Activated B cell treated with CpG ODN at 0.5 μM for 24 hours (primary cell): ENCODE data around the gene FMO3. TPM values are rescaled to one million over a fixed set of nuclear protein-coding genes. Genes with fewer than 3 reads are reported as not detected.

Experiments used
- ATAC-seq: fragments of 200-7000 bp; cut with Tn5 transposase; one replicate; pipeline ENCODE4 v1.10.0; 2021; ENCODE audit warnings: low read depth, mild to moderate bottlenecking, moderate library complexity
- CTCF ChIA-PET: fragments of 350-600 bp; sonication (Branson Sonifier 250); formaldehyde crosslinking; loops from one replicate; lab custom pipeline; 2021; ENCODE audit warnings: antibody characterized with exemption; lab: Charles Lee
- POLR2A ChIA-PET: fragments of 350-600 bp; sonication (Branson Sonifier 250); formaldehyde crosslinking; loops from one replicate; lab custom pipeline; 2021; ENCODE audit warnings: antibody characterized with exemption; lab: Charles Lee
- DNase-seq: peaks from one replicate; pipeline ENCODE4 v3.0.0; 2022
- H3K27ac Mint-ChIP-seq: one replicate; pipeline ENCODE4 v1.8.0; 2020; ENCODE audit warnings: mixed read lengths
- H3K27me3 Mint-ChIP-seq: one replicate; pipeline ENCODE4 v1.8.0; 2021; ENCODE audit warnings: mixed read lengths
- H3K36me3 Mint-ChIP-seq: one replicate; pipeline ENCODE4 v1.8.0; 2021; ENCODE audit warnings: low read depth, mixed read lengths
- H3K4me1 Mint-ChIP-seq: one replicate; pipeline ENCODE4 v1.8.0; 2021; ENCODE audit warnings: mixed read lengths
- H3K4me3 Mint-ChIP-seq: one replicate; pipeline ENCODE4 v1.8.0; 2020; ENCODE audit warnings: mild to moderate bottlenecking, mixed read lengths
- H3K9me3 Mint-ChIP-seq: one replicate; pipeline ENCODE4 v1.8.0; 2020; ENCODE audit warnings: mixed read lengths
- CTCF ChIP-seq: fragments of 200-600 bp; IDR thresholded peaks from one replicate; pipeline ENCODE4 v1.8.0; 2022; ENCODE audit warnings: antibody characterized with exemption, mild to moderate bottlenecking
- intact Hi-C: fragments of 100-400 bp; cut with micrococcal nuclease; formaldehyde crosslinking; loops from one replicate; pipeline ENCODE4 v1.15.1; 2024
- total RNA-seq: library from RNA; stranded (reverse); gene quantifications from 2 replicates; pipeline ENCODE4 v1.2.3, GENCODE V29; 2022

The FMO3 gene
- total RNA-seq, 1 donor from 2014 or later = not detected

- Mint-ChIP-seq H3K27ac (no peak overlapping the region), H3K36me3 (no peaks in the 10 kb centered on the region), H3K4me3 (no peak overlapping the region), H3K9me3 (no peaks in the 10 kb centered on the region), H3K27me3 (peaks cover 1% of the 10 kb centered on the region), H3K4me1 (no peaks in the 10 kb centered on the region)
- CTCF ChIA-PET = no interaction called here
- intact Hi-C loops = no loop called here
- no peak for TF ChIP-seq CTCF
- DNase-seq (no peak), ATAC-seq (no peak)
- POLR2A ChIA-PET = no interaction called here
These were observed 22.7 kb downstream of the FMO3 start for GRCh38 chr1:171113382-171113781.

DNA sequence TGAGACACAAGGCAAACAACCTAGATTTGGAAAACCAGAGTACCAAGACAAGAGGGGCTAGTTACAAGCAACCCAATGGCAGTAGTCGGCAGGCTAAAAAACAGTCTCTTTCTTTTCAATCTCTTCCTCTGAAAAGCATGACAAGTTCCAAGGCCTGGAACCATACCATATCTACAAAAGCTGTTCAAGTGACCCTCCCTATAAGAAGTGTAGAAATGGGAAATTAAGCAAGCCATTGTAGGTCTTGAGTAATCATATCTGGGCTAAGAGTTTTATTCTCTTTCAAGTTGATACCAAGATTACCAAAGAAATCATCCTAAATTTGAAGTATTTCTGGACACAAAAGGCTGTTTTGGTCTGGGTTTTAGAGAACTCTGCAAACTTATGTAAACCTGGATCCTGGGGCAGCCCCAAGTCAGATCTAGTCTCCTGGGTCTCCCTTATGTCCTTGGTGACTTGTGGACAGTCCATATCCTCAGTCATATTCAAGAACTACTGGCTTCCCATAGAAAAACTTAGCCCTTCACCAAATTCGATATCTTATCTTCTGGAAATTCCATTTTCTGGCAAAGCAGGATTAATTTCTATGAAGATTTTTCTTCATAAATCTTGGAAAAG is 24.7 kb downstream of the FMO3 start:
- intact Hi-C loops = no loop called here
- no peaks in the 10 kb centered on the region for H3K4me1 Mint-ChIP-seq

DNA sequence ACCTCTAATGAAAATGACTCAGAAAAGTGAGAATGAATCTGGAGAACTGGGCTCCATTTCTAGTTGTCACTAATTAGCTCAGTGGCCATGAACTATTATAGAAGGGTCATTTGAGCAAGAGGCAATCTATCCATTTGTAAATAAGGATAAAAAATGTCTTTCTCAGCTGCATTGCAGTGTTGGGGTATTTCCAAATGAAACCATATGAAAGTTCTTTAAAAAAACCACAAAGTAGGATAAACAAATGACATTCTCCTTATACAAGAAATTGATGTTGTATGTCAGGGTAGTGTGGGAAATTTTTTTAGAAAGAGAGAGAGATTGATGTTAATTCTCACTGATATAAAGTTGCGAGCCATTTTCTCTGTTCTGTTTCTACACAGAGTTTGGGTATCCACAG is 26.0 kb downstream of the FMO3 start:
- Mint-ChIP-seq H3K9me3 (no peaks in the 10 kb centered on the region), H3K4me3 (no peak overlapping the region), H3K36me3 (no peaks in the 10 kb centered on the region), H3K27ac (no peak overlapping the region), H3K27me3 (peaks cover 2% of the 10 kb centered on the region), H3K4me1 (no peaks in the 10 kb centered on the region)
- ATAC-seq (no peak), DNase-seq (no peak)
- ChIA-PET CTCF (no interaction called here), POLR2A (no interaction called here)
- TF ChIP-seq CTCF = no peak
- intact Hi-C loops = no loop called here

More for the DNA sequence above, 24.7 kb downstream of the FMO3 start:
- H3K9me3 Mint-ChIP-seq = no peaks in the 10 kb centered on the region
- no peak overlapping the region for H3K27ac Mint-ChIP-seq
- ATAC-seq = no peak
- ChIA-PET POLR2A (no interaction called here), CTCF (no interaction called here)
- H3K36me3 Mint-ChIP-seq = no peaks in the 10 kb centered on the region
- TF ChIP-seq CTCF = no peak
- H3K4me3 Mint-ChIP-seq = no peak overlapping the region
- no peak for DNase-seq
- H3K27me3 Mint-ChIP-seq = peaks cover 3% of the 10 kb centered on the region

- Mint-ChIP-seq H3K27ac (no peak overlapping the region), H3K9me3 (no peaks in the 10 kb centered on the region), H3K27me3 (peaks cover 2% of the 10 kb centered on the region), H3K36me3 (no peaks in the 10 kb centered on the region), H3K4me3 (no peak overlapping the region), H3K4me1 (no peaks in the 10 kb centered on the region)
- ChIA-PET CTCF (no interaction called here), POLR2A (no interaction called here)
- no peak for DNase-seq
- ATAC-seq = no peak
- intact Hi-C loops = no loop called here
- TF ChIP-seq CTCF = no peak
These were observed 26.4 kb downstream of the FMO3 start for GRCh38 chr1:171117085-171117484.

DNA sequence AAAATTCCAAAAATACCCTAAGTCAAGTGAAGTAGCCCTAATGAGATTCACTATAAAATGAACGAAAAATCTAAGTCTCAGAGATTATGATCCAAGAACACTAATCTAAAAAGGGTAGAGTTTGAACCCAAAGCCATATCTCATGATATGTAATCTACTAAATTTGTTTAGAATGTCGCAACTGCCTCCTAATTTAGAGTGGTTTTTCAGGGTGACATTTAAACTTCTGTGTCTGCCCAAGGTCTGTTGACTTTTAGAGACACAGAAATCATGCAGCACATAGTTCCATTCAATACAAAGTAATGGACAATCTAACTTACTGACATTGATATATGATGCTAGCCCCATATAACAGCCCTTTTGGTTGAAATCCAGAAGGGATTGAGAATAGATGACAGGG is 28.9 kb downstream of the FMO3 start:
- H3K27ac Mint-ChIP-seq = no peak overlapping the region
- no peak for TF ChIP-seq CTCF
- H3K4me3 Mint-ChIP-seq = no peak overlapping the region
- H3K4me1 Mint-ChIP-seq = no peaks in the 10 kb centered on the region
- DNase-seq (no peak), ATAC-seq (no peak)
- POLR2A ChIA-PET = no interaction called here
- H3K27me3 Mint-ChIP-seq = peaks cover 2% of the 10 kb centered on the region
- H3K9me3 Mint-ChIP-seq = no peaks in the 10 kb centered on the region
- intact Hi-C loops = no loop called here
- CTCF ChIA-PET = no interaction called here
- no peaks in the 10 kb centered on the region for H3K36me3 Mint-ChIP-seq
